ENCODE data around the gene TNFRSF4. TPM values are rescaled to one million over a fixed set of nuclear protein-coding genes. Genes with fewer than 3 reads are reported as not detected.
A peak's percentile ranks its signal among the peaks of the same experiment; 100 is the strongest.

Gene TNFRSF4
- total and polyA plus RNA-seq, 8 donors, result 0.26 to 5.0 (median 1.2) TPM

GRCh38 chr1:1166642-1167397, 47.1 kb downstream of the TNFRSF4 start:
- Histone ChIP-seq H3K9me3 (no peaks in the 10 kb centered on the region), H3K27ac (no peak overlapping the region), H3K36me3 (no peaks in the 10 kb centered on the region), H3K27me3 (no peaks in the 10 kb centered on the region), H3K4me1 (peaks cover 5 to 14% (median 6%) of the 10 kb centered on the region in 3 donors), H3K4me3 (peak overlapping the region in 2 of 4 donors; percentile 6 to 85)
- no peak for TF ChIP-seq CTCF (IDR thresholded peaks at IDR 0.05)
- no peak for ATAC-seq
- FAIRE-seq, result no peak
- WGBS, 2 donors, result 60 to 71% methylated on average over 41 to 44 of the region's 44 CpGs
- intact Hi-C loops (cut with DNase I), result no loop called here
- peak in 2 of 6 donors; percentile 48 to 83 for DNase-seq

GRCh38 chr1:1165900-1166421, 48.0 kb downstream of the TNFRSF4 start:
- no peaks in the 10 kb centered on the region for H3K36me3 ChIP-seq
- H3K27ac ChIP-seq, result peak overlapping the region; percentile 89 to 96 (median 96)
- DNase-seq (peak in 3 of 6 donors; percentile 41 to 87 (median 58)), ATAC-seq (no peak), FAIRE-seq (no peak)
- 32 to 34% methylated on average over 18 to 23 of the region's 23 CpGs for WGBS, 2 donors
- H3K4me3 ChIP-seq, result peak overlapping the region in 3 of 4 donors; percentile 50 to 85 (median 66)
- H3K4me1 ChIP-seq, result peaks cover 5 to 14% (median 6%) of the 10 kb centered on the region in 3 donors
- TF ChIP-seq CTCF (IDR thresholded peaks at IDR 0.05), result no peak
- no peaks in the 10 kb centered on the region for H3K9me3 ChIP-seq
- H3K27me3 ChIP-seq, result no peaks in the 10 kb centered on the region
- intact Hi-C loops (cut with DNase I), result no loop called here

GRCh38 chr1:1165485-1165884, 48.5 kb downstream of the TNFRSF4 start:
- Histone ChIP-seq H3K4me1 (peaks cover 5 to 14% (median 6%) of the 10 kb centered on the region in 3 donors), H3K9me3 (no peaks in the 10 kb centered on the region), H3K27me3 (no peaks in the 10 kb centered on the region), H3K36me3 (no peaks in the 10 kb centered on the region), H3K4me3 (peak overlapping the region; percentile 43 to 85 (median 58)), H3K27ac (peak overlapping the region; percentile 89 to 96 (median 96))
- TF ChIP-seq CTCF (IDR thresholded peaks at IDR 0.05), result no peak
- FAIRE-seq (no peak), DNase-seq (peak in 3 of 6 donors; percentile 45 to 77 (median 56)), ATAC-seq (peak in 1 of 4 donors; percentile 5)
- 9 to 18% methylated on average over 12 of the region's 12 CpGs for WGBS, 2 donors
- intact Hi-C loops (cut with DNase I), result no loop called here

GRCh38 chr1:1164701-1165451, 49.1 kb downstream of the TNFRSF4 start:
- Histone ChIP-seq H3K27ac (peak overlapping the region; percentile 89 to 96 (median 96)), H3K36me3 (no peaks in the 10 kb centered on the region), H3K27me3 (no peaks in the 10 kb centered on the region), H3K4me3 (peak overlapping the region; percentile 43 to 85 (median 58)), H3K4me1 (peaks cover 5 to 14% (median 6%) of the 10 kb centered on the region in 3 donors), H3K9me3 (no peaks in the 10 kb centered on the region)
- FAIRE-seq (no peak), ATAC-seq (peak; percentile 37 to 62 (median 52)), DNase-seq (peak; percentile 68 to 90 (median 81))
- TF ChIP-seq CTCF (IDR thresholded peaks at IDR 0.05), result no peak
- intact Hi-C loops (cut with DNase I), result no loop called here
- 14% methylated on average over 47 to 48 of the region's 48 CpGs for WGBS, 2 donors

Data from pancreas (tissue), 10 donors.